GM23248 (cell line): ENCODE data around the gene FATE1. TPM values are rescaled to one million over a fixed set of nuclear protein-coding genes. Genes with fewer than 3 reads are reported as not detected.

ENCODE experiments used
- DNase-seq: peaks from one replicate; pipeline ENCODE4 v3.0.0-alpha.2; 2015
- H2AFZ ChIP-seq: fragments of 200-600 bp; sonication (generic); 2 replicates; pipeline ENCODE4 v1.6.1; 2016; ENCODE audit warnings: antibody characterized with exemption
- H3F3A ChIP-seq: fragments of 200-600 bp; sonication (generic); 2 replicates; pipeline ENCODE4 v1.6.1; 2016; ENCODE audit warnings: mild to moderate bottlenecking, antibody characterized with exemption, mixed run types; ENCODE audit not compliant: insufficient read depth
- H3K27ac ChIP-seq: fragments of 200-600 bp; sonication (generic); 2 replicates; pipeline ENCODE4 v1.5.1; 2016; ENCODE audit warnings: mild to moderate bottlenecking
- H3K27me3 ChIP-seq: fragments of 200-600 bp; sonication (generic); replicated peaks from 2 replicates; pipeline ENCODE4 v1.6.1; 2016; ENCODE audit warnings: mild to moderate bottlenecking; ENCODE audit not compliant: insufficient read depth
- H3K36me3 ChIP-seq: fragments of 200-600 bp; sonication (generic); 2 replicates; pipeline ENCODE4 v1.6.1; 2016; ENCODE audit warnings: low read depth, mild to moderate bottlenecking
- H3K4me1 ChIP-seq: fragments of 200-600 bp; sonication (generic); 2 replicates; pipeline ENCODE4 v1.6.1; 2016; ENCODE audit warnings: mild to moderate bottlenecking; ENCODE audit not compliant: insufficient read depth
- H3K4me2 ChIP-seq: fragments of 200-600 bp; sonication (generic); one replicate; pipeline ENCODE4 v1.6.1; 2016; ENCODE audit warnings: mild to moderate bottlenecking; ENCODE audit not compliant: unreplicated experiment
- H3K4me3 ChIP-seq: fragments of 200-600 bp; sonication (generic); 2 replicates; pipeline ENCODE4 v1.5.1; 2016; ENCODE audit warnings: mild to moderate bottlenecking
- H3K79me2 ChIP-seq: fragments of 200-600 bp; sonication (generic); 2 replicates; pipeline ENCODE4 v1.6.1; 2016; ENCODE audit warnings: mild to moderate bottlenecking; ENCODE audit not compliant: insufficient read depth
- H3K9ac ChIP-seq: fragments of 200-600 bp; sonication (generic); 2 replicates; pipeline ENCODE4 v1.6.1; 2016; ENCODE audit warnings: mild to moderate bottlenecking
- H3K9me2 ChIP-seq: fragments of 200-600 bp; sonication (generic); 2 replicates; pipeline ENCODE4 v1.6.1; 2016; ENCODE audit warnings: mixed run types, mild to moderate bottlenecking, moderate library complexity; ENCODE audit not compliant: insufficient read depth
- H3K9me3 ChIP-seq: fragments of 200-600 bp; sonication (generic); one replicate; pipeline ENCODE4 v1.6.1; 2017; ENCODE audit warnings: low read depth
- H4K20me1 ChIP-seq: fragments of 200-600 bp; sonication (generic); 2 replicates; pipeline ENCODE4 v1.6.0; 2016; ENCODE audit not compliant: insufficient read depth
- EZH2 ChIP-seq: fragments of 200-600 bp; sonication (generic); IDR thresholded peaks from 2 replicates; pipeline ENCODE4 v1.6.1; 2018; ENCODE audit warnings: antibody characterized with exemption, mild to moderate bottlenecking; ENCODE audit not compliant: insufficient read depth, poor library complexity, severe bottlenecking
- EZH2phosphoT487 ChIP-seq: fragments of 200-600 bp; sonication (generic); IDR thresholded peaks from 2 replicates; pipeline ENCODE4 v1.6.1; 2018; ENCODE audit warnings: antibody characterized with exemption, moderate library complexity, mild to moderate bottlenecking, low read depth; ENCODE audit not compliant: insufficient read depth
- WGBS, 2 experiments: methylation state at CpG; one replicate each; pipeline ENCODE4 v1.1.6; 2015 to 2017; ENCODE audit warnings: low lambda C conversion rate in 2 of 2, low coverage in 1 of 2; ENCODE audit errors: missing lambda C conversion rate in 2 of 2; 5-methylcytosine and 5-hydroxymethylcytosine counted together
- in situ Hi-C: fragments of 300-500 bp; cut with MboI; formaldehyde crosslinking; loops from 2 replicates; pipeline ENCODE4 v1.15.0; 2020
- polyA plus RNA-seq: library from polyadenylated mRNA; unstranded; fragments of >200 nt; fragmentation: Nextera tagmentation; extraction: Ambion mirVana; gene quantifications from 2 replicates; pipeline ENCODE4 v1.2.1, GENCODE V29; 2016
- total RNA-seq: library from RNA; depleted of rRNA; stranded (reverse); fragments of >200 nt; shearing (Covaris generic); gene quantifications from 2 replicates; pipeline ENCODE4 v1.2.3, GENCODE V29; 2014

The FATE1 gene
- total and polyA plus RNA-seq, 2 experiments from 2014 or later: not detected

GRCh38 chrX:151702026-151702714, 13.7 kb upstream of the FATE1 start:
- Histone ChIP-seq H3K36me3 (no peaks in the 10 kb centered on the region), H4K20me1 (no peaks in the 10 kb centered on the region), H3K27ac (no peak overlapping the region), H2AFZ (no peak overlapping the region), H3K4me2 (no peak overlapping the region), H3K9me3 (no peaks in the 10 kb centered on the region), H3K9me2 (no peaks in the 10 kb centered on the region), H3K9ac (no peak overlapping the region), H3F3A (0 out of 2 replicates have a peak, but pooled peaks cover 2% of the 10 kb centered on the region), H3K4me3 (no peak overlapping the region), H3K4me1 (peaks cover 18% of the 10 kb centered on the region), H3K27me3 (no peaks in the 10 kb centered on the region), H3K79me2 (no peaks in the 10 kb centered on the region)
- TF ChIP-seq EZH2: no peak
- TF ChIP-seq EZH2phosphoT487: no peak
- DNase-seq: peak; percentile 53
- WGBS, 2 experiments: 66 to 72% methylated on average over 4 to 8 of the region's 9 CpGs
- in situ Hi-C loops: no loop called here

- H3K79me2 ChIP-seq: no peaks in the 10 kb centered on the region
- no peaks in the 10 kb centered on the region for H3F3A ChIP-seq
- H3K27me3 ChIP-seq: no peaks in the 10 kb centered on the region
- no peak overlapping the region for H3K9ac ChIP-seq
- no peak for DNase-seq
- no peaks in the 10 kb centered on the region for H3K36me3 ChIP-seq
- TF ChIP-seq EZH2phosphoT487 (no peak), EZH2 (no peak)
- peaks cover 15% of the 10 kb centered on the region for H3K4me1 ChIP-seq
- no peak overlapping the region for H2AFZ ChIP-seq
- in situ Hi-C loops: no loop called here
- H4K20me1 ChIP-seq: no peaks in the 10 kb centered on the region
- H3K9me3 ChIP-seq: no peaks in the 10 kb centered on the region
- H3K9me2 ChIP-seq: no peaks in the 10 kb centered on the region
- no peak overlapping the region for H3K4me2 ChIP-seq
- 53 to 66% methylated on average over 4 to 5 of the region's 7 CpGs for WGBS, 2 experiments
- no peak overlapping the region for H3K27ac ChIP-seq
- no peak overlapping the region for H3K4me3 ChIP-seq
Measured at GRCh38 chrX:151702741-151703340, 13.0 kb upstream of the FATE1 start.

- H3K9me2 ChIP-seq: no peaks in the 10 kb centered on the region
- H3F3A ChIP-seq: no peaks in the 10 kb centered on the region
- no peaks in the 10 kb centered on the region for H3K79me2 ChIP-seq
- DNase-seq: peak; percentile 34
- no peaks in the 10 kb centered on the region for H3K9me3 ChIP-seq
- H3K36me3 ChIP-seq: no peaks in the 10 kb centered on the region
- TF ChIP-seq EZH2phosphoT487 (no peak), EZH2 (no peak)
- in situ Hi-C loops: no loop called here
- H3K4me1 ChIP-seq: peaks cover 11% of the 10 kb centered on the region
- no peak overlapping the region for H3K27ac ChIP-seq
- WGBS, 2 experiments: 4 to 13% methylated on average over 5 to 7 of the region's 7 CpGs
- no peaks in the 10 kb centered on the region for H4K20me1 ChIP-seq
- H3K27me3 ChIP-seq: no peaks in the 10 kb centered on the region
- no peak overlapping the region for H3K9ac ChIP-seq
- no peak overlapping the region for H3K4me2 ChIP-seq
- H3K4me3 ChIP-seq: no peak overlapping the region
- no peak overlapping the region for H2AFZ ChIP-seq
Measured at GRCh38 chrX:151703487-151703886, 12.3 kb upstream of the FATE1 start.

GRCh38 chrX:151704041-151704663, 11.7 kb upstream of the FATE1 start:
- H3K27ac ChIP-seq: no peak overlapping the region
- no peak overlapping the region for H3K9ac ChIP-seq
- H3K4me2 ChIP-seq: peak overlapping the region; percentile 32
- H3F3A ChIP-seq: no peaks in the 10 kb centered on the region
- no peaks in the 10 kb centered on the region for H3K9me3 ChIP-seq
- in situ Hi-C loops: no loop called here
- 6 to 11% methylated on average over 13 of the region's 13 CpGs for WGBS, 2 experiments
- H3K9me2 ChIP-seq: no peaks in the 10 kb centered on the region
- TF ChIP-seq EZH2: no peak
- no peak for TF ChIP-seq EZH2phosphoT487
- H3K36me3 ChIP-seq: no peaks in the 10 kb centered on the region
- H3K4me3 ChIP-seq: no peak overlapping the region
- no peaks in the 10 kb centered on the region for H3K79me2 ChIP-seq
- H4K20me1 ChIP-seq: no peaks in the 10 kb centered on the region
- no peak overlapping the region for H2AFZ ChIP-seq
- no peaks in the 10 kb centered on the region for H3K27me3 ChIP-seq
- H3K4me1 ChIP-seq: peaks cover 11% of the 10 kb centered on the region
- DNase-seq: peak; percentile 30
